ENCODE results near the gene ZBTB5. TPM values are rescaled to one million over a fixed set of nuclear protein-coding genes. Genes with fewer than 3 reads are reported as not detected.
"Not testable (repeated sequence)": the region's sequence is repeated elsewhere in the genome, so short reads cannot be mapped to it uniquely, and the experiment has no call there.

ZBTB5 gene
- total RNA-seq, 1 experiment from 2014 or later: 16.7 TPM

DNA sequence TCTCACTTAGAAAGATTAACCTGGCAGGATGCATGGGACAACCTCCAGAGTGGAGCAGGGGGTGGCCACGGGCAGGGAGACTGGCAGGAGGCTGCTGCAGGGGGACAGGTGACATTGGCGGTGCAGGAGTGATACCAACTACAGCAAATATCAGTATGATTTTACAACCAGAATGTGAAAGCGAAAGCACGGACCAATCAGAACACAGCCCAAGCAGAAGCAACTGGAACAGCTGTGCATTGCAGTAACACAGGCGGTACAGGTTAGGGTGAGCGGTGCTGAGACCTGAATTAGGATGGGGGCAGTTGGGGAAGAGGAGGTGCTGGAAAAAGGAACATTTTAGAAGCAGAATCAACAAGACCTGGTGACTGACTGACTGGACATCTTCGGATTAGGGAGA, 49.7 kb upstream of the ZBTB5 start (continued):
- TF ChIP-seq E2F4 (CRISPR knock-in tag; IDR thresholded peaks at IDR 0.05; ENCODE audit: borderline replicate concordance, low read depth) (no peak), JAZF1 (CRISPR knock-in tag; IDR thresholded peaks at IDR 0.05) (no peak), ATF2 (CRISPR knock-in tag; IDR thresholded peaks at IDR 0.05; ENCODE audit: borderline replicate concordance, low read depth) (no peak), ETV6 (CRISPR knock-in tag; IDR thresholded peaks at IDR 0.05) (no peak), FOXP4 (CRISPR knock-in tag; IDR thresholded peaks at IDR 0.05) (no peak), FOXK1 (CRISPR knock-in tag; IDR thresholded peaks at IDR 0.05) (no peak), ZBTB21 (CRISPR knock-in tag; IDR thresholded peaks at IDR 0.05; ENCODE audit: borderline replicate concordance) (no peak), MXD4 (CRISPR knock-in tag; IDR thresholded peaks at IDR 0.05; ENCODE audit: borderline replicate concordance) (no peak), CDX4 (CRISPR knock-in tag; IDR thresholded peaks at IDR 0.05; ENCODE audit: borderline replicate concordance) (no peak), ZNF671 (CRISPR knock-in tag; IDR thresholded peaks at IDR 0.05) (no peak), ESRRA (CRISPR knock-in tag; IDR thresholded peaks at IDR 0.05; ENCODE audit: borderline replicate concordance) (no peak)

DNA sequence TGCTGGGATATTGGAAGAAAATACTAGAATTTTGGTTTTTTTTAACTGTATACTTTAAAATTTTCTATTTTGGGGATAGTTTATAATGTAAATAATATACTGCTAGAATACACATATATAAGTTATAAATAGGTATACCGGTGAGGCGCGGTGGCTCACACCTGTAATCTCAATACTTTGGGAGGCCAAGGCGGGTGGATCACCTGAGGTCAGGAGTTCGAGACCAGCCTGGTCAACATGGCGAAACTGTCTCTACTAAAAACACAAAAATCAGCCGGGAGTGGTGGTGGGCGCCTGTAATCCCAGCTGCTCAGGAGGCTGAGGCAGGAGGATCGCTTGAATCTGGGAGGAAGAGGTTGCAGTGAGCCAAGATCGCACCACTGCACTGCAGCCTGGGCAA, 49.2 kb upstream of the ZBTB5 start:
- ATAC-seq; CTCF ChIA-PET; DNase-seq (ENCODE audit: low spot score); H3K36me3 Mint-ChIP-seq; H3K4me1 Mint-ChIP-seq; POLR2A ChIA-PET; H3K27ac Mint-ChIP-seq; H3K4me3 Mint-ChIP-seq; H3K9me3 Mint-ChIP-seq; H3K27me3 Mint-ChIP-seq (ENCODE audit: low read depth): not testable (repeated sequence)

DNA sequence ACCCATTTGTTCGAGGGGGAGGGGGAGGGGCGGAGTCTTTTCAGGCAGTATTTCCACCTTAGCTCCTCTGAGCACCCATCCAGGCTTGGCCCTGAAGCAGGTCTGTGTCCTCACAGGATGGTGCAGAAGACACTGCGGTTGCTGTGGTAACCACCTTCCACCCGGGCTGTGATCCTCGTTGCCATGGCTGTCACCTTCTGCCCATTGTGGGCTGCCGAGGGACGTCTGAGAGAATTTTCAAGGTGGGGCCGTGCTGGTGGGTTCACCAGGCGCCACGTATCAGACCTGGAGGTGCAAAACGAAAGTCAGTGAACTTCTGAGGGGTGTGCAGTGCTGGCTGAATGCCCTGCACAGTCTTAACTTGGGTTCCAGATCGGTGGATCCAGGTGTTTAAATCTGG, 47.2 kb upstream of the ZBTB5 start:
- ChIA-PET CTCF (interaction anchor here (1.0 to 1.5 kb wide), 2 partner anchors 26 to 236 kb away, joined by 3 to 5 read pairs; no protein-coding TSS in a partner anchor), POLR2A (no interaction called here)
- TF ChIP-seq MXD4 (CRISPR knock-in tag; IDR thresholded peaks at IDR 0.05; ENCODE audit: borderline replicate concordance) (no peak), ZNF263 (CRISPR knock-in tag; IDR thresholded peaks at IDR 0.05; ENCODE audit: low read depth) (no peak), SP1 (CRISPR knock-in tag; conservative IDR thresholded peaks at IDR 0.05) (no peak), CBFB (CRISPR knock-in tag; IDR thresholded peaks at IDR 0.05; ENCODE audit: low read depth) (no peak), ZNF423 (CRISPR knock-in tag; IDR thresholded peaks at IDR 0.05) (no peak), NR3C1 (CRISPR knock-in tag; conservative IDR thresholded peaks at IDR 0.05; ENCODE audit: low read depth) (no peak), SMAD4 (CRISPR knock-in tag; IDR thresholded peaks at IDR 0.05) (no peak), FOXP1 (CRISPR knock-in tag; IDR thresholded peaks at IDR 0.05; ENCODE audit: borderline replicate concordance) (no peak), FOXP4 (CRISPR knock-in tag; IDR thresholded peaks at IDR 0.05) (no peak), NFYB (CRISPR knock-in tag; conservative IDR thresholded peaks at IDR 0.05; ENCODE audit: low read depth) (no peak), IRF2 (CRISPR knock-in tag; IDR thresholded peaks at IDR 0.05; ENCODE audit: borderline replicate concordance, low read depth) (no peak), ZNF396 (CRISPR knock-in tag; IDR thresholded peaks at IDR 0.05; ENCODE audit: borderline replicate concordance) (no peak), ELF4 (CRISPR knock-in tag; IDR thresholded peaks at IDR 0.05; ENCODE audit: low read depth) (no peak)
- TF ChIP-seq, protein P1, sequence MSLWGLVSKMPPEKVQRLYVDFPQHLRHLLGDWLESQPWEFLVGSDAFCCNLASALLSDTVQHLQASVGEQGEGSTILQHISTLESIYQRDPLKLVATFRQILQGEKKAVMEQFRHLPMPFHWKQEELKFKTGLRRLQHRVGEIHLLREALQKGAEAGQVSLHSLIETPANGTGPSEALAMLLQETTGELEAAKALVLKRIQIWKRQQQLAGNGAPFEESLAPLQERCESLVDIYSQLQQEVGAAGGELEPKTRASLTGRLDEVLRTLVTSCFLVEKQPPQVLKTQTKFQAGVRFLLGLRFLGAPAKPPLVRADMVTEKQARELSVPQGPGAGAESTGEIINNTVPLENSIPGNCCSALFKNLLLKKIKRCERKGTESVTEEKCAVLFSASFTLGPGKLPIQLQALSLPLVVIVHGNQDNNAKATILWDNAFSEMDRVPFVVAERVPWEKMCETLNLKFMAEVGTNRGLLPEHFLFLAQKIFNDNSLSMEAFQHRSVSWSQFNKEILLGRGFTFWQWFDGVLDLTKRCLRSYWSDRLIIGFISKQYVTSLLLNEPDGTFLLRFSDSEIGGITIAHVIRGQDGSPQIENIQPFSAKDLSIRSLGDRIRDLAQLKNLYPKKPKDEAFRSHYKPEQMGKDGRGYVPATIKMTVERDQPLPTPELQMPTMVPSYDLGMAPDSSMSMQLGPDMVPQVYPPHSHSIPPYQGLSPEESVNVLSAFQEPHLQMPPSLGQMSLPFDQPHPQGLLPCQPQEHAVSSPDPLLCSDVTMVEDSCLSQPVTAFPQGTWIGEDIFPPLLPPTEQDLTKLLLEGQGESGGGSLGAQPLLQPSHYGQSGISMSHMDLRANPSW (CRISPR knock-in tag; conservative IDR thresholded peaks at IDR 0.05; ENCODE audit: low read depth): no peak

More for the DNA sequence above, 47.2 kb upstream of the ZBTB5 start:
- peaks cover 5% of the 10 kb centered on the region; the same call in 1 of the 2 replicates for H3K36me3 Mint-ChIP-seq
- H3K27ac Mint-ChIP-seq: no peak overlapping the region
- H3K4me3 Mint-ChIP-seq: no peak overlapping the region
- H3K9me3 Mint-ChIP-seq: no peaks in the 10 kb centered on the region
- H3K27me3 Mint-ChIP-seq (ENCODE audit: low read depth): no peaks in the 10 kb centered on the region; the same call in 1 of the 2 replicates
- DNase-seq (ENCODE audit: low spot score): no peak
- H3K4me1 Mint-ChIP-seq: peaks cover 9% of the 10 kb centered on the region; the same call in 1 of the 2 replicates
- ATAC-seq: no peak
